Measurements from ENCODE around the gene MOB3B. TPM values are rescaled to one million over a fixed set of nuclear protein-coding genes. Genes with fewer than 3 reads are reported as not detected.

The MOB3B gene
- total RNA-seq, 2 experiments from 2014 or later: 0.25 to 0.30 TPM

DNA sequence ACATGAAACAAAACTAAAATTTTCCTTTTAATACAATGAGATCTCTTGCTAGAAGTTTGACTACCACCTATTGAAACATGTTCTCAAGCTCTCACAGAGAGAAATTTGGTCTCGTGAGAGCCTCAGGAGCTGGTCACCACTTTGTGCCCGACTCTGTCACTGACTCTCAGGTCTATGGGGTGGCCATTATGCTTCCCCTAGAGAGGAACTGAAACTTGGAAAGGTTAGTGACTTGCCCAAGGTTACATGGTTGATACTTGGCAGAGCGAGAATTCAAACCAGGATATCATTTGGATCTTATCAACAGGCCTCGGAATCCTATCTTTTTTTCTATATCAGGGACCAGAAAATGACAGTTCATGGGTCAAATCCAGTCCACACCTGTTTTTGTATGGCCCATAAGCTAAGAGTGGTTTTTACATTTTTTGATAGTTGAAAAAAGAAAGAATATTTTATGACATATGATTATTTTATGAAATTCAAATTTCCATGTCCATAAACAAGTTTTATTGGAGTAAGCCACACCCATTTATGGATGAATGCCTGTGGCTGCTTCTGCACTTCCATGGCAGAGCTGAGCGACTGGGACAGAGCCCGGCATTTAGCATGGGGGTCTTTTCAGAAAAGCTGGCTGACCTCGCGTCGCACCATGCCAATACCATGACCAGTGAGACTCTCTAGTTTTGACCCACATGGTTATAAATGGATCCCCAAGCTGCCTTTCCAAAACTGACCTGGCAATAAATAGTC lies 187.9 kb downstream of the MOB3B start:
- ChIA-PET POLR2A (no interaction called here), CTCF (no interaction called here)

DNA sequence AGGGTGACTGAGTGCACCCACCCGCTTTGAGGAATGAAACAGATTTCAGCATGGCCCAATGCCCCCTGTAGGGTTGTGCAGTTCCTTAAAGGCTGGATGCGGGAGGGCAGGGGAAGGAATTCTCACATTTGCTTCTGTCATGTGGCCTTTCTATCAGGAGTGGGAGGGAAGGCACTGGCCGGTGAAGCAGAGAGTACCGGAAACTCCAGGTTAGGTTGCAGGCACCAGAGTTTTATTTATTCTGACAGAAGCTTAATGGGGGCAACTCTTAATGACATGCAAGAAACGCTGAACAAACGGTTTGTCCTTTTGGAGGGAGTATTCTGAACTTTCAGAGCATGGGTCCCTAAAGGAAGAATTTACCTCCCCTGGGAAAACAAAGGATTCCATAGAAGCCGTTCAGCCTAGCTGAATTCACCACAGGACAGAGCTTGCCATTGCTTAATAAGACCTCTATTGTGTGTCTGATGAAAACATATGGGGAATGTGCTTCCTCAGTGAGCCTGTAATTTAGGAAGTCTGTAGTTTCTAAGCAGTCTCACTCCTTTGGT lies 188.6 kb downstream of the MOB3B start:
- no peaks in the 10 kb centered on the region for H3K27me3 Mint-ChIP-seq
- intact Hi-C loops (cut with DNase I, micrococcal nuclease): no loop called here
- no peak for DNase-seq
- H3K4me1 ChIP-seq (ENCODE audit: insufficient read depth, low read length): no peaks in the 10 kb centered on the region
- ChIA-PET CTCF (no interaction called here), POLR2A (no interaction called here)
- no peak overlapping the region for H3K27ac Mint-ChIP-seq
- H3K4me3 ChIP-seq (ENCODE audit: low read length): no peak overlapping the region
- no peak overlapping the region for H3K27ac ChIP-seq (ENCODE audit: low read depth in 1 of 2, low read length in 2 of 2)
- no peaks in the 10 kb centered on the region for H3K36me3 Mint-ChIP-seq (ENCODE audit: low read depth)
- no peak for TF ChIP-seq CTCF (IDR thresholded peaks at IDR 0.05)
- H3K4me3 Mint-ChIP-seq: no peak overlapping the region
- no peaks in the 10 kb centered on the region for H3K9me3 Mint-ChIP-seq
- H3K36me3 ChIP-seq (ENCODE audit: insufficient read depth, low read length): no peaks in the 10 kb centered on the region
- H3K4me1 Mint-ChIP-seq (ENCODE audit: low read depth): no peaks in the 10 kb centered on the region
- ATAC-seq (ENCODE audit: poor library complexity): no peak
- peaks cover 0 to 3% of the 10 kb centered on the region in 2 experiments for H3K9me3 ChIP-seq (ENCODE audit: control insufficient read depth in 1 of 2, insufficient read depth in 1 of 2, low read length in 2 of 2)
- H3K27me3 ChIP-seq (ENCODE audit: control insufficient read depth in 1 of 2, insufficient read depth in 2 of 2, low read length in 2 of 2): no peaks in the 10 kb centered on the region

More for the DNA sequence above, 187.9 kb downstream of the MOB3B start:
- no peaks in the 10 kb centered on the region for H3K4me1 Mint-ChIP-seq (ENCODE audit: low read depth)
- no peak for ATAC-seq (ENCODE audit: poor library complexity)
- H3K27ac Mint-ChIP-seq: no peak overlapping the region
- no peaks in the 10 kb centered on the region for H3K27me3 Mint-ChIP-seq
- intact Hi-C loops (cut with DNase I, micrococcal nuclease): no loop called here
- TF ChIP-seq CTCF (IDR thresholded peaks at IDR 0.05): no peak
- no peaks in the 10 kb centered on the region for H3K9me3 Mint-ChIP-seq
- DNase-seq: peak in 2 of 14 experiments; percentile 24
- H3K4me3 Mint-ChIP-seq: no peak overlapping the region
- Histone ChIP-seq H3K4me1 (ENCODE audit: insufficient read depth, low read length) (no peaks in the 10 kb centered on the region), H3K9me3 (ENCODE audit: control insufficient read depth in 1 of 2, insufficient read depth in 1 of 2, low read length in 2 of 2) (peaks cover 0 to 3% of the 10 kb centered on the region in 2 experiments), H3K4me3 (ENCODE audit: low read length) (no peak overlapping the region), H3K27me3 (ENCODE audit: control insufficient read depth in 1 of 2, insufficient read depth in 2 of 2, low read length in 2 of 2) (no peaks in the 10 kb centered on the region), H3K27ac (ENCODE audit: low read depth in 1 of 2, low read length in 2 of 2) (no peak overlapping the region), H3K36me3 (ENCODE audit: insufficient read depth, low read length) (no peaks in the 10 kb centered on the region)
- no peaks in the 10 kb centered on the region for H3K36me3 Mint-ChIP-seq (ENCODE audit: low read depth)

GRCh38 chr9:27340285-27340674 lies 189.3 kb downstream of the MOB3B start:
- no peak for DNase-seq
- H3K27ac Mint-ChIP-seq: no peak overlapping the region
- H3K9me3 Mint-ChIP-seq: no peaks in the 10 kb centered on the region
- intact Hi-C loops (cut with DNase I, micrococcal nuclease): no loop called here
- CTCF ChIA-PET: no interaction called here
- Histone ChIP-seq H3K27ac (ENCODE audit: low read depth in 1 of 2, low read length in 2 of 2) (no peak overlapping the region), H3K36me3 (ENCODE audit: insufficient read depth, low read length) (no peaks in the 10 kb centered on the region), H3K4me1 (ENCODE audit: insufficient read depth, low read length) (no peaks in the 10 kb centered on the region), H3K4me3 (ENCODE audit: low read length) (no peak overlapping the region), H3K9me3 (ENCODE audit: control insufficient read depth in 1 of 2, insufficient read depth in 1 of 2, low read length in 2 of 2) (peaks cover 0 to 3% of the 10 kb centered on the region in 2 experiments), H3K27me3 (ENCODE audit: control insufficient read depth in 1 of 2, insufficient read depth in 2 of 2, low read length in 2 of 2) (no peaks in the 10 kb centered on the region)
- no peaks in the 10 kb centered on the region for H3K36me3 Mint-ChIP-seq (ENCODE audit: low read depth)
- ATAC-seq (ENCODE audit: poor library complexity): no peak
- no peak for TF ChIP-seq CTCF (IDR thresholded peaks at IDR 0.05)
- no peaks in the 10 kb centered on the region for H3K27me3 Mint-ChIP-seq
- H3K4me3 Mint-ChIP-seq: no peak overlapping the region
- H3K4me1 Mint-ChIP-seq (ENCODE audit: low read depth): no peaks in the 10 kb centered on the region
- POLR2A ChIA-PET: no interaction called here
